ENCODE results near the gene RHOXF2B.
"Not testable (repeated sequence)": the region's sequence is repeated elsewhere in the genome, so short reads cannot be mapped to it uniquely, and the experiment has no call there.

Gene RHOXF2B

DNA sequence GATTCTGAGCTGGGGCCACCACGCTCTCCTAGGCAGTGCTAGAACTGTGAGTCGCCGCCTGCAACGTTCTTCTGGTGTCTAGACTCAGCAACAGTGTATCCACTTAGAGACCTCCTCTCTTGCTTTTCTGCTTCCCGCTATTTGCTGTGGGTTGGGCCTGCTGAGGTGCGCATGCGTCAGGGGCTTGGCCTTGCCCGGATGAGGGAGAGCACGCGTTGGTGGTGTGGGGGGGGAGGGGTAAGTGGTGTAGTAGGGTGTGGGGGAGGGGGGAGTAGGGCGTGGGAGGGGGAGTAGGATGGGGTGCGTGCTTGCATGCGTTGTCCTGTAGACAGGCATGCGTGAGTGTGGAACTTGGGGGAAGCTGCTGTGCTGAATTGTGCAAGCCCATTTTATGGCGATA lies at the start of gene RHOXF2B:
TSS of gene RHOXF2B (minus strand) at position 101 of the 400 bp plus-strand sequence. CDS start 138 bp downstream, outside the sequence.
- intact Hi-C loops (cut with DNase I) = not testable (repeated sequence)

DNA sequence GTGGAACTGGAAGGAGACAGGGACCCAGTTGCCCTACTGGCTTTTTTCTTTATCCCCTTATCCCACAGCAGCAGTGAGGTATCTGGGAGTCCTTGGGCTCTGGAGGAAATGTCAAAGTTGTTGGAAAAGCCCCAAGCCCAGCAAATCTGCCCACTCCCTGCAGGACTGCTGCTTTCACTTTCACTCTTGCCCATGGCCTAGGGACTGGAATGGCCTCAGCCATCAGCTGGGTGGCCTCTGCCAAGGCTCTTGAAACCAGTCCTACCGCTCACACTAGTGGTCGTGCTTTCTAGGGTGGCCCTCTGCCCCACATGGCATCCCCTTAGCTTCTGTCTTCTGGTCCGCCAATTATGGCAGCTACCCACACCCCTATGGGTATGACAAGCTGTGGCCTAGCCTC lies 48.0 kb upstream of the RHOXF2B start:
- intact Hi-C loops (cut with DNase I) = no loop called here
- peak in 7 of 42 donors; percentile 1 to 43 (median 8) for DNase-seq

More for the DNA sequence above, at the start of gene RHOXF2B:
- DNase-seq = not testable (repeated sequence)

DNA sequence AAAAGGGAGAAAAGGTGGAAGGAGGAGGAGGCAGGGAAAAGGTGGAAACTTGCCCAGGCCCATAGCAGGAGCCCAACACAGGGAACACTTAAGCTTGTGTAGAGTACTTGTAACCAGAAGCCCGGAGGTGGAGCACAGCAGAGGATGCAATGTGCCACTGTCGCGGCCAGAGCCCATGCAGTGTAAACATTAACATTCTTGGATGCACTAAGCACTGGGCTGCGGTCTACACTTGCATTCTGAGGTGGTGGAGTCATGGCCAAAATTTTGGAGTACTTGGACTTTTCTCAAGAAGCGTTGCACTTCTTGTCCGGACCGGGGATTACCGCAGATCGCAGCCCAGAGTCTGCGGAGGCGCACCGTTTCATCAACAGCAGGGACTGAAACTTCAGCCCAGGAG lies 42.7 kb upstream of the RHOXF2B start:
- no peak for DNase-seq
- intact Hi-C loops (cut with DNase I) = no loop called here

DNA sequence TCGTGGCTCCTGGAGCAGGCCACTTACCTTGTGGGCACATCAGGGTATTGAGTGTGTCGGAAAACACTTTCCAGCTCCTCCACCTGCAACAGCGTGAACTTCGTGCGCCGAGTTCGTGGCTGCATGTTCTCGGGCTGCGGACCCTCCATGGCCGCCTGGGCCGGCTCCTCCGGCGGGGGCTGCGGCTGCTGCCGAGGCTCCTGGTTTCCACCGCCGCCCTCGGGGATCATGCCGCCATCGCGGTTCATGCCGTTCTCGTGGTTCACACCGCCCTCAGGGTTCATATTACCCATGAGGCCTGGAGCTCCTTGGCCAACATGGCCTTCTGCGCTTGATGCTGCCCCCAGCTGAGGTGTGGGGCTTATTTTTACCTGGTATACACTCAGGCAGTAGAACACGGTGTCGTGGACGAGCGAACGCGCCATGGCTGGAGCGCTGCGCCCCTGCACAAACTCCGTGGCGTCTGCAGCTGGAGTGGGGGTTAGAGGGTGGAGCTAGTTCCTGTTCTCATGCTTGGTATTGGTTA lies 38.0 kb upstream of the RHOXF2B start, which contains the start of gene RHOXF1:
TSS of gene RHOXF1 (minus strand) at position 476 of the 526 bp plus-strand sequence. CDS start at position 425, 51 bp downstream.
- intact Hi-C loops (cut with DNase I) = no loop called here
- no peak for DNase-seq

DNA sequence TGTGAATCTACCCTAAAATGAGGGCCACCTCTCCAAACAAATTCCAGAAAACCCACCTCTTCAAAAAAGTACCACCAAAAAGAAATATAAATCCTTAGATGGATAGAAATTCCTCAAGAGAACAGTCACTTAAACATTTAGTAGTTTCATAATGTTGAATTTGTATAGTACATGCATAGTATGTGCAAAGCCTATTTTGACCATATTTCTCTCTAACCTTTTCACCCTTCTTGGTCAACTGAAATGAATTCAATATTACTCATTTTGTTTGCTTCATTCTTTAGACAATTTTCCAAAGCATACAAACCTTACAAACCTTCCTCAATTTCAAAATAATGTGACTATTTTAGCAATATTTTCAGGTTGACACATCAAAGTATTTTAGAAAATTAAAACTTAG lies 34.1 kb upstream of the RHOXF2B start:
- intact Hi-C loops (cut with DNase I) = no loop called here
- no peak for DNase-seq

DNA sequence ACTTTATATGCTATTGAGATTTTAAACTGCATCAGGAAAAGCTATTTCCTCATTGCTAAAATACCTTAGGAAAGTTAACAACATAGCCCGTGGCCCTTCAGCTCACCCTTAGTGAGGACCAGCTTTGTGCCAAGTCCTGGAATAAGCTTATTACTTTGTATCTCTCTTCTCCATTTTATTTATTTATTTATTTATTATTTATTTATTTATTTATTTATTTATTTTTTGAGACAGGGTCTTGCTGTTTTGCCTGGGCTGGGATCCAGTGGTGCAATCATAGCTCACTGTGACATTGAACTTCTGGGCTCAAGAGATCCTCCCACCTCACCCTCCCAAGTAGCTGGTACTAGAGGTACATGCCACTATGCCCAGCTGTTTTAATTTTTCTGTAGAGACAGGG lies 31.9 kb upstream of the RHOXF2B start:
- intact Hi-C loops (cut with DNase I) = no loop called here

DNA sequence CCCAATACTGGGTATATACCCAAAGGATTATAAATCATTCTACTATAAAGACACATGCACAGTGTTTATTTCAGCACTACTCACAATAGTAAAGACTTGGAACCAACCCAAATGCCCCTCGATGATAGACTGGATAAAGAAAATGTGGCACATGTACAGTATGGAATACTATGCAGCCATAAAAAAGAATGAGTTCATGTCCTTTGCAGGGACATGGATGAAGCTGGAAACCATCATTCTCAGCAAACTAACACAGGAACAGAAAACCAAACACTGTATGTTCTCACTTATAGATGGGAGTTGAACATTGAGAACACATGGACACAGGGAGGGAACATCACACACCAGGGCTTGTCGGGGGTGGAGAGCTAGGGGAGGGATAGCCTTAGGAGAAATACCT lies 27.2 kb upstream of the RHOXF2B start:
- intact Hi-C loops (cut with DNase I); DNase-seq: not testable (repeated sequence)

More for the DNA sequence above, 31.9 kb upstream of the RHOXF2B start:
- no peak for DNase-seq

DNA sequence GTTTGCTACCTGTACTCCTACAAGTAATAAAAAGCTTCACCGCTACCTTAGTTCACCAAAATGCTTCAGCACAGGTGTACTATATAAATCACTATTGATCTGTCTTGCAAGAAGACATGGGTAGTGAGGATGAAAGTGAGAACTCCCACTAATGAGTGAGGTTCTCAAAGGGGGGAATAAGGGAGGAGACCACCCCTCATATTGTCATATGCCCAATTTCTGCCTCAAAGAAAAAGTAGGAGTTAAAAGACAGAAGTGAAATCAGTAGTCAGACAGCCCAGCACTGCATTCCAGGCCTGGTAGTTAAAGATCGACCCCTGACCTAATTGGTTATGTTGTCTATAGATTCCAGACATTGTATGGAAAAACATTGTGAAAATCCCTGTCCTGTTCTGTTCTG lies 23.6 kb upstream of the RHOXF2B start:
- DNase-seq = not testable (repeated sequence)

DNA sequence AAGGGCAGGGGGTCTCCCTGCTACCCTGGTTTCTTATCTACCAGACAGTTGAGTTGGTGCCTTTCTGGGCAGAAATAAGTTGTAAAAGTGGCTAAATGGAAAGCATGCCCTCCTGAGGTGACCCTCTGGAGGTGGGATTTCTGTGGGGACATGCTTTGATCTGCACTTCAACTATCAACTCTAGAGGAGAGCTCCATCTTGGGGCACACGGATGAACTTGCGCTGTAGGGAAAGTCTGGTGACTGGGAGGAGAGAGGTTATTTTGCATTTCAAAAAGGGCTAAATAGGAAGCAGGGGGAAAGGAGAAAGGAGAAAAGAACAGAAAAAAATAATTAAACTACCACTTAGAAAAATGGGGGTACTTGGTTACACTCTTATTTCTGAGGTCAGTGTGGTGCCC lies 12.7 kb upstream of the RHOXF2B start:
- no peak for DNase-seq
- intact Hi-C loops (cut with DNase I) = no loop called here

More for the DNA sequence above, 23.6 kb upstream of the RHOXF2B start:
- intact Hi-C loops (cut with DNase I) = not testable (repeated sequence)

DNA sequence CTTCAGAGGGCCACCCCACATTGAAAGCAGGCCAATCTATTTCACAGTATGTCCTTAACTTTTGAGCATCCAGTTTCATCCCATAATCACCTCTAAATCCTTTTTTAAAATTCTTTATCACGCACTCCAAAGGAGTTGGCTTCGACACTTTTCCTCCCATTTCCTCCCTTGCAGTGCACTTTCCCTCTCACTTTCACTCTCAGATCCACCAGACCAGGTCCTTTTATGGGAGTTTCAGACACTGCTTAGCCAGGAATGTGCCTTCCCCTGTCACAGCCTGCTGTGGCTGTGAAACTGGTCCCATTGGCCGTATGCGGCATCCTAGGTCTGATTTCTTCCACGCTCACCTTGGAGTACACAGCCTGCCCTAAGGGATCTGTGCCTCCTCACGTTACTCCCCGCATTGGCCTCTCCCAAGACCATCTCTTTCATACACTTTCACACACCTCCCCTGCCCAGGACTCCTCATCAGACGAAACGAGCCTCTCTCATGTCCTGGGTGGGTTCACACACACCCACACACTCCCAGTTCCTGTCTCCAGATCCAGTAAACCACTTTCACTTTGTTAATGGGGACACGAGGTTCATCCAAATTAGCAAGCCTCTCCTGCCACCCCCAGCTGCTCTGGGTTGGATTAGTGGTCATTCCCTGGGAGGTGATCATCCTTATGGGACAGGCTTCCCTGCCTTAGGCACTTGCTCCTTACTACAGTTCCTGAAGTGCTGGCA lies 10.0 kb upstream of the RHOXF2B start:
- no peak for DNase-seq
- intact Hi-C loops (cut with DNase I) = no loop called here

DNA sequence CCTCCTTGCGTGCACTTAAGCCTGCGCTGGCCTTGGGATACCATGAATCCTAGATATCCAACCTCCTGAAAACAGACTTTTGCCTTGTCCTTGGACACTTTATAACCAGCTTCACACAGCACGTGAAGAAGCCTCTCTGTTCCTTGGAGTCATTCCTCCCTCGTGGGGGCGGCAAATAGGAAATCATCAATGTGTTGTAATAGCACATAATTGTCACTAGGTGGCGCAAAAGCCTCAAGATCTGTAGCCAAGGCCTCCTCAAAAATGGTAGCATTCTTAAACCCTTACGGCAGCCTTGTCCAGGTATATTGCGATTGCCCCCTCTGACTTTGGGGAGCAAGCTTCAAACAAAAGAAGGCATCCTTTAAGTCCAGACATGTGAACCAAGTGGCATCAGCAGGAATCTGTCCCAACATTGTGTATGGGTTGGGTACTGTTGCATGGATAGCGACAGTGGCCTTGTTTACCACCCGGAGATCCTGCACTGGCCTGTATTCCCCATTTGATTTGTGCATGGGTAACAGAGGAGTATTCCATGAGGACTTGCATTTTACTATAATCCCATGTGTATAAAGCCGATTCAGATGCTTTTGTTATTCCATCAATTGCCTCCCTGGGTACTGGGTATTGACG lies 8.2 kb upstream of the RHOXF2B start:
- DNase-seq; intact Hi-C loops (cut with DNase I): not testable (repeated sequence)

DNA sequence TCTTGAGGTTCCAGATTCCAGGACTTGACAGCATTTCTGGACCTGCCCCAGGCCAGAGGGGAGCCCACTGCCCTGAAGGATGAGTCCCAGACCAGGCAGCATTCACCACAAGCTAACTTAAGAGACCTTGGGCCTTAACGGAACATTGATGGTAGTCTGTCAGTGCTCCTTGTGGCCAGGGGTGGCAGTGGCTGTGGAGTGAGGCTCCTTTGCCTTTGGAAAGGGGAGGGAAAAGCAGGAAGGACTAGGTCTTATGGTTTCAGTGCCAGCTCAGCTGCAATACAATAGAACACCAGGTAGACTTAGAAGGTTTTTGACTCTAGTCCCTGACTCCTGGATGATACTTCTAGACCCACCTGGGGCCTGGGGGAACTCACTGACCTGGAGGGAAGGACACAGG lies 11.3 kb downstream of the RHOXF2B start:
- DNase-seq; intact Hi-C loops (cut with DNase I): not testable (repeated sequence)

DNA sequence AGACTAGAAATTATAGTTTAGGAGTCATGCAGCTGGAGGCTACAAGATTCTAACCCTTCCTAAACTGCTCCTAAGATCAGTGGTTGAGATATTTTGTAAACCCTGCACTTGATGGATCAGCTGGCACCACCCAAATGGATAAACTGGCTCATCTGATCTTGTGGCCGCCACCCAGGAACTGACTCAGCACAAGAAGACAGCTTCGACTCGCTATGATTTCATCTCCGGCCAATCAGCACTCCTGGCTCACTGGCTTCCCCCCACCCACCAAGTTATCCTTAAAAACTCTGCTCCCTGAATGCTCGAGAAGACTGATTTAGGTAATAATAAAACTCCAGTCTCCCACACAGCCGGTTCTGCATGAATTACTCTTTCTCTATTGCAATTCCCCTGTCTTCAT lies 34.8 kb downstream of the RHOXF2B start:
- DNase-seq; intact Hi-C loops (cut with DNase I): not testable (repeated sequence)

DNA sequence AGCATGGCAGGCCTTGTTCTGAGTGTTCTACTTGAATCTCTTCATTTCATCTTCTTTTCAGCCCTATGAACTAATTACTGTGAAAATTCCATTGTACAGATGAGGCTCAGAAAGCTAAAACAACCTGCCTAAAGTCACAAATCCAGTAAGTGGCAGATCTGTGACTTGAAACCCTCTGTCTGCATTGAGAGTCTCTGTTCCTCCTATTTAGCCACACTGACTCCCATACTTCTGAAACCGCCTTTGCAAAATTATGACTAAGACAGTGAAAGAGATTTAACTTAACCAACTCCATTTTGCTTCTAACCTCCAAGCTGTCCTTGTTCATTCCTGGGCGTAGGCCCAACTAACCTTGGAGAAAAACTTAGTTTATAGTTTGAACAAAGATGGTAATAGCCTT lies 35.2 kb downstream of the RHOXF2B start:
- DNase-seq; intact Hi-C loops (cut with DNase I): not testable (repeated sequence)

DNA sequence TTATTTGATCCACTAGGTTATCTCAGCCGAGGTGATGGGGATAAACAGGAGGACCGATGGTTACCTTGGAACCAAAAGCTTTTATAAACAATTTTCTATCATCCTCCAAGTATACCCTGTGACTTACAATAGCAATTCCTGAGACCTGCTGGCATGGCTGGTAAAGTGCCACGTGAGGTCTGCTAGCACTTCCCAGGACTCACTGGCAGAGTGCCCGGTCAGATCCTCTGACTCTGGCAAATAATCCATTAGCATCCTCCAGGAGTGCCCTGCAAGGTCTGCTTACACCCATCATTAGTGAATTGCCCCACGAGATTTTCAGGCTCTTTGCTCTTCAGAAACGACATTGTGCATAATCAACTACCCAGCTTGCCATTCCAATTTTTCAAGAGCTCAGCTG lies 37.3 kb downstream of the RHOXF2B start:
- DNase-seq; intact Hi-C loops (cut with DNase I): not testable (repeated sequence)

DNA sequence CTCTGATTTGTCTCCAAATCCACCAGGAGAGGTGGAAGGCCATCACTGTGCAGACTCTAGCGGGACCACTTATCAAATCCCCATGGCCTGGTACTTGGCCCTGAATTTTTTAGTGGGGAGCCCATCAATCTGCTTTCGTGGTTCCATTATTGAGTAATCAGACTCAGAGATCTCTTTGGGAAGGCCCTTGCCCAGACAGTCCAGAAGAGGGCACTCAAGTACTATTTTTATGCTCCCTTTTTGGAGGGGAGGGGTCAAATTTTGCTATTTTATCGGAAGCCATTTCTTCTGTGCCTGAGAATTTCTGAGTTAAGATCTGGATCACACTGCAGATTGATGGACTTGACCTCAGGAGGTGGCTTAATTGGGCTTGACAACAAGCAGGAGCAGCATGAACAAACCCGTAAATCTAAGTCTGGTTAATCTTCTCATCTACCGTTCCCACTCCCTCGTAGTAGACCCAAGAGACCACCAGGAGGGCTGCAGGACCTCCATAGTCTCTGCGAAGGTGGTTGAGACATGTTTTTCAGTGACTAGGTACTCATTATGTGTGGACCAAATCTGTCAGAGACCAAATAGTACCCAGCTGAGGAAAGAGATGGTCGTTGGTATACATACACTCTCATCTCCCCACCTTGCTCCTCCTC lies 38.3 kb downstream of the RHOXF2B start:
- DNase-seq; intact Hi-C loops (cut with DNase I): not testable (repeated sequence)

DNA sequence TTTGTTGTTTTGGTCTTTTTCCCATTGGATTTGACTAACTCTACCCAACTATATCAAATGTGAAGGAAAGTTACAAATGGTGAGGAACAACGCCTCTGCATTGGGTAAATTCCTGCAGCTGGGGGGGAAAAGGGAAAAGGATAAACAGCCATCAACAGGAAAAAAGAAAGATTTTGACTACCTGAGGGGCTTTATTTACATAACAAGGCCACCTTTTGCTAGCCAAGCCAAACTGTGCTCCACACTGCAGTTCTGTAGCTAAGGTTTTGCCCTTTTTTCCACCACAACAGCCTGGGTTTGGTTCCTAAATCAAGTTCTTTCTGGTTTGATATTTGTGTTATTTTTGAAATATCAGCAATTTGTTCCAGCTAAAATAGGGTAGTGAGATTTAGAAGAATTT lies 40.8 kb downstream of the RHOXF2B start:
- intact Hi-C loops (cut with DNase I) = no loop called here
- no peak for DNase-seq

DNA sequence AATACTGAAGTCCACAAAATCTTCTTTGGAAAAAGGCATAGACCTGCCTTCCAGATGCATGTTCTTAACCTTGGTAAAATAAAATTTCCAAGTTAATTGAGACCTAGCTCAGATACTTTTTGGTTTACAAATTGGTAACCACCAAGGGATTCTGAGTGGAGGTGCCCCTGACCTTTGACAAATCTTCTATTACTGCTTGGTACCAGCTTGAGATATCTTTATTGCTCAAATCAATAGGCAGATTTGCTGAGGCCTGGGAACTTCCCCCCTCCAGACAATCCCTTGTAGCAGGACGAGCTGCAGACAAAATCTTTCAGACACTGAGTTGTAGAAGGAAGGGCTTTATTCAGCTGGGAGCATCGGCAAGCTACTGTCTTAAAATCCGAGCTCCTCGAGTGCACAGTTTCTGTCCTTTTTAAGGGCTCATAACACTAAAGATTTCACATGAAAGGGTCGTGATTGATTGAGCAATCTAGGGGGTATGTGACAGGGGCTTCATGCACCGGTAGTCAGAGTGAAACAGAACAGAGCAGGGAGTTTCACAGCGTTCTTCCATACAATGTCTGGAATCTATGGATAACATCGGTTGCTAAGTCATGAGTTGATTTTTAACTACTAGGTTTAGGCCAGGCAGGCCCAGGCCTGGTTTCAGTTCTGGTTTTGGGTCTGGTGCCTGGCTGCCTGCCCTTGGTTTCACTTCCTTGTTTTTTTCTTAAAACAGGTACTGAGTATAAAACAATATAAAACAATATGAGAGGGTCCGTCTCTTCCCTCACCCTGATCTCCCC lies 41.8 kb downstream of the RHOXF2B start:
- DNase-seq = peak in 14 of 42 donors; percentile 1 to 49 (median 14)
- intact Hi-C loops (cut with DNase I) = not testable (repeated sequence)

DNA sequence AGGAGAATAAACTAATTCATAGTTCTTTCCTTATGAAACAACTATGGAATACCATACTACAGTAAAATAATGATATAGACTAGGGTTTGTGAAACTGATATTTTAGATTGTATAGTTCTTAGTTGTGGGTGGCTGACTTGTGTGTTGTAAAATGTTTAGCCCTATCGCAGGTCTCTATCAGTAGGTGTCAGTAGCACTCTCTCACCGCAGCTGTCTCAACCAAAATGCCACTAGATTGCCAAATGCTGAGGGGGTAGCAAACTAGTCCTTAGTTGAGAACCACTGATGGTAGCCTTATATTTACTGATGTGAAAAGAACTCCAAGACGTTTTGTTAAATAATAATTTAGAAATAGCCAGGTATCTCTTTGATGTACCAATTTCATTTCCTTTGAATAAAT lies 48.1 kb downstream of the RHOXF2B start:
- intact Hi-C loops (cut with DNase I) = no loop called here
- no peak for DNase-seq

All from head of caudate nucleus (tissue), 42 donors.